GM23248 (cell line): ENCODE data around the gene EFCAB8. TPM values are rescaled to one million over a fixed set of nuclear protein-coding genes. Genes with fewer than 3 reads are reported as not detected.

Source experiments
- DNase-seq: peaks from one replicate; pipeline ENCODE4 v3.0.0-alpha.2; 2015
- H2AFZ ChIP-seq: fragments of 200-600 bp; sonication (generic); 2 replicates; pipeline ENCODE4 v1.6.1; 2016; ENCODE audit warnings: antibody characterized with exemption
- H3F3A ChIP-seq: fragments of 200-600 bp; sonication (generic); 2 replicates; pipeline ENCODE4 v1.6.1; 2016; ENCODE audit warnings: mild to moderate bottlenecking, antibody characterized with exemption, mixed run types; ENCODE audit not compliant: insufficient read depth
- H3K27ac ChIP-seq: fragments of 200-600 bp; sonication (generic); 2 replicates; pipeline ENCODE4 v1.5.1; 2016; ENCODE audit warnings: mild to moderate bottlenecking
- H3K27me3 ChIP-seq: fragments of 200-600 bp; sonication (generic); replicated peaks from 2 replicates; pipeline ENCODE4 v1.6.1; 2016; ENCODE audit warnings: mild to moderate bottlenecking; ENCODE audit not compliant: insufficient read depth
- H3K36me3 ChIP-seq: fragments of 200-600 bp; sonication (generic); 2 replicates; pipeline ENCODE4 v1.6.1; 2016; ENCODE audit warnings: low read depth, mild to moderate bottlenecking
- H3K4me1 ChIP-seq: fragments of 200-600 bp; sonication (generic); 2 replicates; pipeline ENCODE4 v1.6.1; 2016; ENCODE audit warnings: mild to moderate bottlenecking; ENCODE audit not compliant: insufficient read depth
- H3K4me2 ChIP-seq: fragments of 200-600 bp; sonication (generic); one replicate; pipeline ENCODE4 v1.6.1; 2016; ENCODE audit warnings: mild to moderate bottlenecking; ENCODE audit not compliant: unreplicated experiment
- H3K4me3 ChIP-seq: fragments of 200-600 bp; sonication (generic); 2 replicates; pipeline ENCODE4 v1.5.1; 2016; ENCODE audit warnings: mild to moderate bottlenecking
- H3K79me2 ChIP-seq: fragments of 200-600 bp; sonication (generic); 2 replicates; pipeline ENCODE4 v1.6.1; 2016; ENCODE audit warnings: mild to moderate bottlenecking; ENCODE audit not compliant: insufficient read depth
- H3K9ac ChIP-seq: fragments of 200-600 bp; sonication (generic); 2 replicates; pipeline ENCODE4 v1.6.1; 2016; ENCODE audit warnings: mild to moderate bottlenecking
- H3K9me2 ChIP-seq: fragments of 200-600 bp; sonication (generic); 2 replicates; pipeline ENCODE4 v1.6.1; 2016; ENCODE audit warnings: mixed run types, mild to moderate bottlenecking, moderate library complexity; ENCODE audit not compliant: insufficient read depth
- H3K9me3 ChIP-seq: fragments of 200-600 bp; sonication (generic); one replicate; pipeline ENCODE4 v1.6.1; 2017; ENCODE audit warnings: low read depth
- H4K20me1 ChIP-seq: fragments of 200-600 bp; sonication (generic); 2 replicates; pipeline ENCODE4 v1.6.0; 2016; ENCODE audit not compliant: insufficient read depth
- EZH2 ChIP-seq: fragments of 200-600 bp; sonication (generic); IDR thresholded peaks from 2 replicates; pipeline ENCODE4 v1.6.1; 2018; ENCODE audit warnings: antibody characterized with exemption, mild to moderate bottlenecking; ENCODE audit not compliant: insufficient read depth, poor library complexity, severe bottlenecking
- EZH2phosphoT487 ChIP-seq: fragments of 200-600 bp; sonication (generic); IDR thresholded peaks from 2 replicates; pipeline ENCODE4 v1.6.1; 2018; ENCODE audit warnings: antibody characterized with exemption, moderate library complexity, mild to moderate bottlenecking, low read depth; ENCODE audit not compliant: insufficient read depth
- WGBS, 2 experiments: methylation state at CpG; one replicate each; pipeline ENCODE4 v1.1.6; 2015 to 2017; ENCODE audit warnings: low lambda C conversion rate in 2 of 2, low coverage in 1 of 2; ENCODE audit errors: missing lambda C conversion rate in 2 of 2; 5-methylcytosine and 5-hydroxymethylcytosine counted together
- in situ Hi-C: fragments of 300-500 bp; cut with MboI; formaldehyde crosslinking; loops from 2 replicates; pipeline ENCODE4 v1.15.0; 2020
- polyA plus RNA-seq: library from polyadenylated mRNA; unstranded; fragments of >200 nt; fragmentation: Nextera tagmentation; extraction: Ambion mirVana; gene quantifications from 2 replicates; pipeline ENCODE4 v1.2.1, GENCODE V29; 2016
- total RNA-seq: library from RNA; depleted of rRNA; stranded (reverse); fragments of >200 nt; shearing (Covaris generic); gene quantifications from 2 replicates; pipeline ENCODE4 v1.2.3, GENCODE V29; 2014

EFCAB8 gene
- total and polyA plus RNA-seq, 2 experiments from 2014 or later: not detected

- H4K20me1 ChIP-seq: no peaks in the 10 kb centered on the region
- no peaks in the 10 kb centered on the region for H3K9me3 ChIP-seq
- no peak for DNase-seq
- H3K36me3 ChIP-seq: no peaks in the 10 kb centered on the region
- no peaks in the 10 kb centered on the region for H3K4me1 ChIP-seq
- no peaks in the 10 kb centered on the region for H3K9me2 ChIP-seq
- TF ChIP-seq EZH2phosphoT487 (no peak), EZH2 (no peak)
- H3F3A ChIP-seq: no peaks in the 10 kb centered on the region
- H3K4me3 ChIP-seq: no peak overlapping the region
- WGBS, 2 experiments: 27 to 50% methylated on average over 1 of the region's 1 CpG
- H3K27me3 ChIP-seq: no peaks in the 10 kb centered on the region
- H3K27ac ChIP-seq: no peak overlapping the region
- H3K9ac ChIP-seq: no peak overlapping the region
- no peak overlapping the region for H2AFZ ChIP-seq
- in situ Hi-C loops: no loop called here
- no peaks in the 10 kb centered on the region for H3K79me2 ChIP-seq
- H3K4me2 ChIP-seq: no peak overlapping the region
These were observed 55.3 kb downstream of the EFCAB8 start for GRCh38 chr20:32914031-32914430.

- in situ Hi-C loops: no loop called here
- H2AFZ ChIP-seq: no peak overlapping the region
- H3K4me3 ChIP-seq: no peak overlapping the region
- H3K4me2 ChIP-seq: no peak overlapping the region
- no peaks in the 10 kb centered on the region for H3K4me1 ChIP-seq
- DNase-seq: no peak
- no peaks in the 10 kb centered on the region for H3F3A ChIP-seq
- H3K9ac ChIP-seq: no peak overlapping the region
- H3K27me3 ChIP-seq: 0 out of 2 replicates have a peak, but pooled peaks cover 5% of the 10 kb centered on the region
- H3K9me2 ChIP-seq: no peaks in the 10 kb centered on the region
- no peaks in the 10 kb centered on the region for H4K20me1 ChIP-seq
- no peak overlapping the region for H3K27ac ChIP-seq
- WGBS, 2 experiments: 32 to 35% methylated on average over 9 of the region's 9 CpGs
- H3K79me2 ChIP-seq: no peaks in the 10 kb centered on the region
- no peaks in the 10 kb centered on the region for H3K9me3 ChIP-seq
- TF ChIP-seq EZH2 (no peak), EZH2phosphoT487 (no peak)
- no peaks in the 10 kb centered on the region for H3K36me3 ChIP-seq
These were observed 58.6 kb downstream of the EFCAB8 start for GRCh38 chr20:32917191-32917950.

- Histone ChIP-seq H4K20me1 (no peaks in the 10 kb centered on the region), H3K27me3 (peaks cover 5% of the 10 kb centered on the region; the same call in 1 of the 2 replicates), H2AFZ (no peak overlapping the region), H3K4me3 (no peak overlapping the region), H3K4me2 (no peak overlapping the region), H3K4me1 (no peaks in the 10 kb centered on the region), H3K36me3 (no peaks in the 10 kb centered on the region), H3K9me3 (no peaks in the 10 kb centered on the region), H3K9ac (no peak overlapping the region), H3K79me2 (no peaks in the 10 kb centered on the region), H3K27ac (no peak overlapping the region), H3K9me2 (no peaks in the 10 kb centered on the region), H3F3A (no peaks in the 10 kb centered on the region)
- 53 to 62% methylated on average over 12 of the region's 12 CpGs for WGBS, 2 experiments
- in situ Hi-C loops: no loop called here
- no peak for DNase-seq
- TF ChIP-seq EZH2 (no peak), EZH2phosphoT487 (no peak)
These were observed 59.6 kb downstream of the EFCAB8 start for GRCh38 chr20:32918296-32918695.

DNA sequence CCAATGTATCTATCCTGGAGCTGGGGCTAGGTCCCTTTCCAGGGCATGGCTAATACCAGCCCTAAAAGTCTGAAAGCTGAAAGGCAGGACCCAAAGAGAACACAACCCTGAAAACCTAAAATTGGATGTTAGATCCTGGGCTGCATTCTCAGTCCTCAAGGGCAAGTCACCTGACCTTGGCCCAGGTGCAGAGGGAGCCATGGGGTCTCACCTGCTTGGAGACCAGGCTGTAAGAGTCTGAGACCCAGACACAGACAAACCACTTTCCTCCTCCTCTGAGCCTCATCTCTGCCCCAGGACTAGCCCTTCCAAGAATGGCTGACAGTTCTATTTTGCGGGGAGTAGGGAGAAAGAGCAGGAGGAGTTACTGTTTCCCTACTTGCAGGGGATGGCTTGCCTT lies 60.0 kb downstream of the EFCAB8 start:
- H3F3A ChIP-seq: no peaks in the 10 kb centered on the region
- 27 to 50% methylated on average over 1 of the region's 1 CpG for WGBS, 2 experiments
- H3K4me3 ChIP-seq: no peak overlapping the region
- H3K9me2 ChIP-seq: no peaks in the 10 kb centered on the region
- H3K4me1 ChIP-seq: no peaks in the 10 kb centered on the region
- H3K79me2 ChIP-seq: no peaks in the 10 kb centered on the region
- H3K4me2 ChIP-seq: no peak overlapping the region
- H3K27ac ChIP-seq: no peak overlapping the region
- no peaks in the 10 kb centered on the region for H3K36me3 ChIP-seq
- TF ChIP-seq EZH2: no peak
- no peak for TF ChIP-seq EZH2phosphoT487
- no peaks in the 10 kb centered on the region for H3K9me3 ChIP-seq
- H3K27me3 ChIP-seq: peaks cover 5% of the 10 kb centered on the region; the same call in 1 of the 2 replicates
- no peak overlapping the region for H2AFZ ChIP-seq
- H4K20me1 ChIP-seq: no peaks in the 10 kb centered on the region
- in situ Hi-C loops: no loop called here
- no peak for DNase-seq
- no peak overlapping the region for H3K9ac ChIP-seq
